PFSK-1 (cell line): ENCODE data around the gene ZDHHC5.

Experiments
- POLR2AphosphoS5 ChIP-seq: IDR thresholded peaks from 2 replicates; pipeline ENCODE4 v1.6.1; 2012; ENCODE audit warnings: low read depth, mild to moderate bottlenecking, control low read depth, low read length, moderate library complexity
- SIN3A ChIP-seq: IDR thresholded peaks from 2 replicates; pipeline ENCODE4 v1.6.1; 2012; ENCODE audit warnings: mild to moderate bottlenecking, low read length, moderate library complexity, borderline replicate concordance; ENCODE audit not compliant: insufficient read depth

- TF ChIP-seq POLR2AphosphoS5 (no peak), SIN3A (no peak)
Observed at GRCh38 chr11:57727185-57727584, 59.3 kb downstream of the ZDHHC5 start.
